Hepatocyte (in vitro differentiated cells): ENCODE measurements around the gene SLC12A5.

Experiments
- CTCF ChIP-seq: fragments of 200-600 bp; sonication (generic); IDR thresholded peaks from 2 replicates; pipeline ENCODE4 v1.5.1; 2016; ENCODE audit warnings: antibody characterized with exemption, mild to moderate bottlenecking; ENCODE audit not compliant: poor library complexity
- EZH2phosphoT487 ChIP-seq: fragments of 200-600 bp; sonication (generic); IDR thresholded peaks from one replicate; pipeline ENCODE4 v1.6.1; 2018; ENCODE audit warnings: antibody characterized with exemption, mild to moderate bottlenecking, low read depth, moderate library complexity; ENCODE audit not compliant: unreplicated experiment, severe bottlenecking

- TF ChIP-seq CTCF (no peak), EZH2phosphoT487 (no peak)
These were observed 2.8 kb downstream of the SLC12A5 start for GRCh38 chr20:46031701-46032254.
